ENCODE data around the gene HTRA3.

Gene HTRA3

GRCh38 chr4:8269535-8270417 lies at the start of gene HTRA3:
TSS of gene HTRA3 (plus strand) at chr4:8269754. CDS start at chr4:8269969, 215 bp downstream.
- no peak for FAIRE-seq

- no peak for FAIRE-seq
Measured at GRCh38 chr4:8220661-8221450, 48.7 kb upstream of the HTRA3 start.

- FAIRE-seq: no peak
Measured at GRCh38 chr4:8221476-8221875, 48.1 kb upstream of the HTRA3 start.

- no peak for FAIRE-seq
Measured at GRCh38 chr4:8221985-8222384, 47.6 kb upstream of the HTRA3 start.

- FAIRE-seq: no peak
Measured at GRCh38 chr4:8222609-8223388, 46.8 kb upstream of the HTRA3 start.

GRCh38 chr4:8224267-8224974 lies 45.1 kb upstream of the HTRA3 start:
- FAIRE-seq: no peak

- FAIRE-seq: no peak
Measured at GRCh38 chr4:8224975-8225625, 44.5 kb upstream of the HTRA3 start.

- FAIRE-seq: no peak
Measured at GRCh38 chr4:8225706-8226443, 43.7 kb upstream of the HTRA3 start.

- no peak for FAIRE-seq
Measured at GRCh38 chr4:8227201-8227770, 42.3 kb upstream of the HTRA3 start.

GRCh38 chr4:8227771-8228318 lies 41.7 kb upstream of the HTRA3 start:
- FAIRE-seq: no peak

GRCh38 chr4:8228319-8229250 lies 41.0 kb upstream of the HTRA3 start:
- FAIRE-seq: no peak

- no peak for FAIRE-seq
Measured at GRCh38 chr4:8229331-8229975, 40.1 kb upstream of the HTRA3 start.

GRCh38 chr4:8230033-8230432 lies 39.5 kb upstream of the HTRA3 start:
- no peak for FAIRE-seq

- no peak for FAIRE-seq
Measured at GRCh38 chr4:8230891-8231290, 38.7 kb upstream of the HTRA3 start.

- FAIRE-seq: no peak
Measured at GRCh38 chr4:8231551-8232049, 38.0 kb upstream of the HTRA3 start.

GRCh38 chr4:8232748-8233147 lies 36.8 kb upstream of the HTRA3 start:
- no peak for FAIRE-seq

GRCh38 chr4:8233672-8234484 lies 35.7 kb upstream of the HTRA3 start:
- FAIRE-seq: no peak

GRCh38 chr4:8234715-8235114 lies 34.8 kb upstream of the HTRA3 start:
- FAIRE-seq: no peak
